ENCODE data around the gene KIF22.
"Not testable (repeated sequence)": the region's sequence is repeated elsewhere in the genome, so short reads cannot be mapped to it uniquely, and the experiment has no call there.

Gene KIF22

DNA sequence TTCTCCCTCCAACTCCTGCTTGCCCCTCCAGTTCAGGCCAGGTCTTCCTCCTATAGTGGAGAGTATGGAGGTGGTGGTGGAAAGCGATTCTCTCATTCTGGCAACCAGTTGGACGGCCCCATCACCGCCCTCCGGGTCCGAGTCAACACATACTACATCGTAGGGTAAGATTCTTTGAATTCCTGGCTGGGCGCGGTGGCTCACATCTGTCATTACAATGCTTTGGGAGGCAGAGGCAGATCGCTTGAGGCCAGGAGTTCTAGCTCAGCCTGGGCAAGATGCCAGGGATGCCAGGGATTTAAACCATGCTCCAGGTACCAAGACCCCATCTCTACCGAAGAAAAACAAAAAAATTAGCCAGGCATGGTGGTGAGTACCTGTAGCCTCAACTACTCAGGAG is 11.1 kb upstream of the KIF22 start:
- Histone ChIP-seq H3K9me3 (ENCODE audit: control insufficient read depth, low read length) (no peaks in the 10 kb centered on the region), H3K27me3 (replicated peaks; ENCODE audit: control insufficient read depth, insufficient read depth, low read length, poor library complexity, severe bottlenecking) (no peaks in the 10 kb centered on the region), H3K27ac (ENCODE audit: insufficient read depth, low read length, poor library complexity, severe bottlenecking) (no peak overlapping the region), H3K36me3 (ENCODE audit: control insufficient read depth, insufficient read depth, low read length) (no peaks in the 10 kb centered on the region), H3K4me1 (ENCODE audit: control insufficient read depth, insufficient read depth, low read length, poor library complexity, severe bottlenecking) (no peaks in the 10 kb centered on the region), H3K4me3 (ENCODE audit: insufficient read depth, low read depth, low read length, poor library complexity, severe bottlenecking) (no peak overlapping the region)
- DNase-seq, result no peak

DNA sequence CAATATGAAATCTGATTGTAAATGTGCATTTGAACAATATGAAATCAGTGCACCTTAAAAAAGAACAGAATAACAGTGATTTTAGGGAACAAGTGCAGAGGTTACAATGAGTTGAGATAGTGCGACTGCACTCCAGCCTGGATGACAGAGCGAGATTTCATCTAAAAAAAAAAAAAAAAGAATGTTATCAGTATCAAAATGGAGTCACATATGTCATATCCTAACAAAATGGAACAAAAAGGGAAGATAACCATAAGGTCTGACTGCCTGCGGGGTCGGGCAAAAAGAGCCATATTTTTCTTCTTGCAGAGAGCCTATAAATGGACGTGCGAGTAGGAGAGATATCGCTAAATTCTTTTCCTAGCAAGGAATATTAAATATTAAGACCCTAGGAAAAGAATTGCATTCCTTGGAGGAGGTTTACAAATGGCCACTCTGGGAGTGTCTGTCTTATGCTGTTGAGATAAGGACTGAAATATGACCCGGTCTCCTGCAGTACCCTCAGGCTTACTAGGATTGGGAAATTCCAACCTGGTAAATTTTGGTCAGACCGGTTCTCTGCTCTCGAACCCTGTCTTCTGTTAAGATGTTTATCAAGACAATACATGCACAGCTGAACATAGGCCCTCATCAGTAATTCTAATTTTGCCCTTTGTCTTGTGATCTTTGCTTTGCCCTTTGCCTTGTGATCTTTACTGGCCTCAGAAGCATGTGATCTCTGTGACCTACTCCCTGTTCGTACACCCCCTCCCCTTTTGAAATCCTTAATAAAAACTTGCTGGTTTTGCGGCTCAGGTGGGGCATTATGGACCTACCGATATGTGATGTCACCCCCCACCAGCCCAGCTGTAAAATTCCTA is 7.2 kb upstream of the KIF22 start:
- not testable (repeated sequence) for H3K27ac ChIP-seq (ENCODE audit: insufficient read depth, low read length, poor library complexity, severe bottlenecking); H3K27me3 ChIP-seq (replicated peaks; ENCODE audit: control insufficient read depth, insufficient read depth, low read length, poor library complexity, severe bottlenecking); DNase-seq; H3K4me3 ChIP-seq (ENCODE audit: insufficient read depth, low read depth, low read length, poor library complexity, severe bottlenecking); H3K36me3 ChIP-seq (ENCODE audit: control insufficient read depth, insufficient read depth, low read length); H3K9me3 ChIP-seq (ENCODE audit: control insufficient read depth, low read length); H3K4me1 ChIP-seq (ENCODE audit: control insufficient read depth, insufficient read depth, low read length, poor library complexity, severe bottlenecking)

DNA sequence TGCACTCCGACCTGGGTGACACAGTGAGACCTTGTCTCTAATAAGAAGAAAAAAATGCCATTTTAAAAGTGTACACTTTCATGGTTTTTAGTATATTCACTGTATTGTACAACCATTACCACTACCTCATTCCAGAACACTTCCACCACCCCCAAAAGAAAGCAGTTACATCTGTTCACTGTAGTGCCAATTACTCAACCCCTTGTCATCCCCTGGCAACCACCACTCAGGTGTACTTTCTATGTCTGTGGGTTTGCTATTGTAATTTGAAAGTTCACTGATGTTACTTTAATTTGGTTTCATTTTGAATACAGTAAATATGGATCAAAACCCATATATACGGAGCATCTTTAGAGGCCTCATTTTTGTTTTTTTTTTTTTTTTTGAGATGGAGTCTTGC is 6.4 kb upstream of the KIF22 start:
- H3K36me3 ChIP-seq (ENCODE audit: control insufficient read depth, insufficient read depth, low read length), result no peaks in the 10 kb centered on the region
- H3K9me3 ChIP-seq (ENCODE audit: control insufficient read depth, low read length), result no peaks in the 10 kb centered on the region
- no peaks in the 10 kb centered on the region for H3K27me3 ChIP-seq (replicated peaks; ENCODE audit: control insufficient read depth, insufficient read depth, low read length, poor library complexity, severe bottlenecking)
- H3K4me1 ChIP-seq (ENCODE audit: control insufficient read depth, insufficient read depth, low read length, poor library complexity, severe bottlenecking), result peaks cover 5% of the 10 kb centered on the region
- no peak overlapping the region for H3K27ac ChIP-seq (ENCODE audit: insufficient read depth, low read length, poor library complexity, severe bottlenecking)
- no peak overlapping the region for H3K4me3 ChIP-seq (ENCODE audit: insufficient read depth, low read depth, low read length, poor library complexity, severe bottlenecking)
- DNase-seq, result no peak

DNA sequence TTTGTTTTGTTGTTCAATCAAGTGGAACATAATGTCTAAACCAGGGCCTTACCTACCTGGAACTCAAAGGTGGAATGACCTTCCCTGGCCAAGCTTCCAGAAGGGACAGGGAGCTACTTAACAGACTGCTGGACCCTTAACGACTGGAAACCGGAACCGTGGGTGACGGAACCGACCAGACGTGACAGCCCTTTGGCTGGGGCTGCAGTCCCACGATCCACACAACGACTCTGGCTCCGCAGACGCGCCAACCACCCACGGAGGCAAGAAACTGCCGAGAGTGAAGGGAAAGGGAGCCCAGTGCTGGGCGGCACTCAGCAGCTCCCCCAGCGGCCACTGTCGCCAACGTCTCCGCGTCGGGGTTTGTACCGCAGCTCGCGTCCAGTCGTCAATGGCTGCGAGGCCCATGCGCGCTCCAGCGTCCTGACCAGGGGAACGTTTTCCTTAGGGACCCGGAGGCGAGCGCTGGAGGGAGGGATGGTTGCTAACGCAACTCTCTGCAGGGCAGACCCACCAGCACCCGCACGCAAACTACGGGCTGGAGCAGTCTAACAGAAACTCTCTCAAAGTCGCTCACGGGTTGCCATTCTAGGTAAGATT is 5.5 kb upstream of the KIF22 start:
- peak; percentile 47 to 56 (median 51) for DNase-seq
- no peak overlapping the region for H3K27ac ChIP-seq (ENCODE audit: insufficient read depth, low read length, poor library complexity, severe bottlenecking)
- no peak overlapping the region for H3K4me3 ChIP-seq (ENCODE audit: insufficient read depth, low read depth, low read length, poor library complexity, severe bottlenecking)
- no peaks in the 10 kb centered on the region for H3K36me3 ChIP-seq (ENCODE audit: control insufficient read depth, insufficient read depth, low read length)
- H3K9me3 ChIP-seq (ENCODE audit: control insufficient read depth, low read length), result no peaks in the 10 kb centered on the region
- H3K4me1 ChIP-seq (ENCODE audit: control insufficient read depth, insufficient read depth, low read length, poor library complexity, severe bottlenecking), result peaks cover 10% of the 10 kb centered on the region
- H3K27me3 ChIP-seq (replicated peaks; ENCODE audit: control insufficient read depth, insufficient read depth, low read length, poor library complexity, severe bottlenecking), result no peaks in the 10 kb centered on the region

DNA sequence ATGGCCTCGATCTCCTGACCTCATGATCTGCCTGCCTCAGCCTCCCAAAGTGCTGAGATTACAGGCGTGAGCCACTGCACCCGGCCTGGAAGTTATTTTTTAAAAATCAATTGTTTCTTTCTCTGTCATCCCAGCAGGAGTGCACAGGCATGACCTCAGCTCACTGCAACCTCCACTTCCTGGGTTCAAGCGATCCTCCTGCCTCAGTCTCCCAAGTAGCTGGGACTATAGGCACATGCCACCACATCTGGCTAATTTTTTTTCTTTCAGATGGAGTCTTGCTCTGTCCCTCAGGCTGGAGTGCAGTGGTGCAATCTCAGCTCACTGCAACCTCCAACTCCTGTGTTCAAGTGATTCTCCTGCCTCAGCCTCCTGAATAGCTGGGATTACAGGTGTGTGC is 3.4 kb upstream of the KIF22 start:
- not testable (repeated sequence) for H3K4me3 ChIP-seq (ENCODE audit: insufficient read depth, low read depth, low read length, poor library complexity, severe bottlenecking); H3K9me3 ChIP-seq (ENCODE audit: control insufficient read depth, low read length); H3K36me3 ChIP-seq (ENCODE audit: control insufficient read depth, insufficient read depth, low read length); H3K27me3 ChIP-seq (replicated peaks; ENCODE audit: control insufficient read depth, insufficient read depth, low read length, poor library complexity, severe bottlenecking); H3K27ac ChIP-seq (ENCODE audit: insufficient read depth, low read length, poor library complexity, severe bottlenecking); DNase-seq
- peaks cover 21% of the 10 kb centered on the region for H3K4me1 ChIP-seq (ENCODE audit: control insufficient read depth, insufficient read depth, low read length, poor library complexity, severe bottlenecking)

DNA sequence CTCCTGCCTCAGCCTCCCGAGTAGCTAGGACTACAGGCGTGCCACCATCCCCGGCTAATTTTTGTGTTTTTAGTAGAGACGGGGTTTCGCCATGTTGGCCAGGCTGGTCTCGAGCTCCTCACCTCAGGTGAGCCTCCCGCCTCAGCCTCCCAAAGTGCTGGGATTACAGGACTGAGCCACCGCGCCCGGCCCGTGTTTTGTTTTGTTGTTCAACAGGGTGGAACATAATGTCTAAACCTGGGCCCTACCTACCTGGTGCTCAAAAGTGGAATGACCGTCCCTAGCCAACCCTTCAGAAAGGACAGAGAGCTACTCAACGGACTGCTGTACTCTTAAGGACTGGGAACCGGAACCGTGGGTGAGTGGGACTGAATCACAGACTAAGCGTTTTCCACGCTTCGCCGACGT is 772 bp upstream of the KIF22 start:
- Histone ChIP-seq H3K27ac (ENCODE audit: insufficient read depth, low read length, poor library complexity, severe bottlenecking) (peak overlapping the region; percentile 83), H3K4me1 (ENCODE audit: control insufficient read depth, insufficient read depth, low read length, poor library complexity, severe bottlenecking) (peaks cover 27% of the 10 kb centered on the region), H3K9me3 (ENCODE audit: control insufficient read depth, low read length) (no peaks in the 10 kb centered on the region), H3K27me3 (replicated peaks; ENCODE audit: control insufficient read depth, insufficient read depth, low read length, poor library complexity, severe bottlenecking) (no peaks in the 10 kb centered on the region), H3K4me3 (ENCODE audit: insufficient read depth, low read depth, low read length, poor library complexity, severe bottlenecking) (peak overlapping the region; percentile 49), H3K36me3 (ENCODE audit: control insufficient read depth, insufficient read depth, low read length) (no peaks in the 10 kb centered on the region)
- no peak for DNase-seq

DNA sequence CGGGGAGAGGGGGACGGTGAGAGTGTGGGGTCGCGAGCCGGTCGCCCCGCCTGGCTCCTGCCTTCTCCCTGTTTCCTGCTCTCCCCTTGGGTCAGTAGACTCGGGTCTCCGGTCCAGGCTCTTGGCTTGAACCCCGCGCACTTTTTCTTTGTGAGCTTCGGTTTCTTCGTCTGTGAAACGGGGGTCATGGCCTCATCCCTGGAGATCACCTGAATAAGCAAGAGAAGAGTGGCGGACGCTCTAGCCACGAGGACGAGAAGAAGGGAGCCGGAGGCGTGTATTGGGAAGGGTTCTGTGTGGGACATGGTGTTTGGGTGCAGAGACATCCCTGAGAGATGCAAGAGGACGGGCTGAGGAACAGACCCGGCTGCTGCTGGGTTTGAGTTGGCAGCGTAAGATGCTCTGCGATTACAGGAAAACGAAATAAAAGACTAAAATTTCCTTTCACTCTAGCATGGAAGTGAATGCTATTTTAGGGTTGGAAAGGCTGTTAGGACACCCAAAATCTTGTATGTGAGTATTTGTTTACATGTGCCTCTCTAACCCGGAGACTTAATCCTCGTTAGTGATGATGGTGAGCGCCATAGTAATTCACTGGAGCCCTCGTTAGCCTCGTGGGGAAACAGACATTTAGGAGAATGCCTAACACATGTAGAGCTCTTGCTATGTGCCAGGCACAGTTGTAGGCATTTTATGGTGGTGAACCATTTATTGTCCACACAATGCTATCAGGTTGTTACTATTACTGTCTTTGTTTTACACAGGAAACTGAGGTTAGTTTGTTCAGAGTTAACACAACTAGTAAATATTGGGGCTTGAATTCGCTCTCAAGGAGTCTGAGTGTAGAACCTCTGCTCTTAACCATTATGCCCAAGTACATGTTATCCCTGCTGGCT is 646 bp downstream of the KIF22 start:
- H3K36me3 ChIP-seq (ENCODE audit: control insufficient read depth, insufficient read depth, low read length), result peaks cover under 1% of the 10 kb centered on the region

DNA sequence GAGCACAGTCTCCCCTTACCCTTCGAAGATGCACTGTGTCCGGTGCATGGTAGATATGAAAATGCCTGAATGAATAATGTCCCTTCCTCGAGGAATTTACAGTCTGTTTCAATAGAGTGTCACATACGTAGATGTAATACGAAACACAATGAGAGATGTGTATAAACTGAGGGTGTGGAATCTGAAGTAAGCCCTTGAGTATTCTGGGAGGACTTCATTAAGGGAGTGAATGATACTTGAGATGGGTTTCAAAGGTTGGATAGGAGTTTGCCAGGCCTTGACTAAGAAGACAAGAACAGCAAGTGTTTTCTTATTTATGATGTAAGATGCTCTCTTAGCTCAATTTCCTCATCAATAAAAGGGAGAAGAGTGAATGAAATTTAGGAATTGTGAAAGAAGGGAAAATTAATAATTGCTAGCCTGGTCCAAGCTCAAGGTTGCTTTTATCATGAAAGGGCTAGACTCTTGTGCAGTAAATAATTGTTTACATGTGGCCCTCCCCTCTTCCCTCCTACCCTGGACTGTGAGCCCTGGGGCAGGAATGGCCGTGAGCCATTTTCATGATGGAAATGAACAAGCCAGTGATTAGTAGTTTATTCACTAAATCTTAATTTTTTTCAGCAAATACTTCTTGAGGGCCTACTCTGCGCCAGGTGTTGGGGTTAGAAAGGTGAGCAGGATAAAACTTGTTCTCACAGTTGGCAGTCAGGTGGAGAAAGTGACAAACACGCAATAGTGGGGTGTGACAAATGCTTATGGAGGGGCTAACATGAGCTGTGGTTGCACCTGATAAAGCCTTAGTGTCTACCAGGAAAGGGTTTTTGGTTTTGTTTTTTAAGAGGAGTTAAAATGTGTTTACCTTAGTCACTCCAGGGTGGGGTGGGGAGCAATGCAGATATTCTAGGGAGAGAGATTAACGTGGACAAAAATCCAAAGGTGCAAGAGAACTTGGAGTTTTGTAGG is 1.6 kb downstream of the KIF22 start:
- peak overlapping the region; percentile 97 for H3K4me3 ChIP-seq (ENCODE audit: insufficient read depth, low read depth, low read length, poor library complexity, severe bottlenecking)
- H3K27me3 ChIP-seq (replicated peaks; ENCODE audit: control insufficient read depth, insufficient read depth, low read length, poor library complexity, severe bottlenecking), result no peaks in the 10 kb centered on the region
- peaks cover 10% of the 10 kb centered on the region for H3K36me3 ChIP-seq (ENCODE audit: control insufficient read depth, insufficient read depth, low read length)
- peaks cover 21% of the 10 kb centered on the region for H3K4me1 ChIP-seq (ENCODE audit: control insufficient read depth, insufficient read depth, low read length, poor library complexity, severe bottlenecking)
- peak overlapping the region; percentile 72 for H3K27ac ChIP-seq (ENCODE audit: insufficient read depth, low read length, poor library complexity, severe bottlenecking)
- H3K9me3 ChIP-seq (ENCODE audit: control insufficient read depth, low read length), result no peaks in the 10 kb centered on the region
- no peak for DNase-seq

More for the DNA sequence above, 646 bp downstream of the KIF22 start:
- H3K9me3 ChIP-seq (ENCODE audit: control insufficient read depth, low read length), result no peaks in the 10 kb centered on the region
- H3K4me1 ChIP-seq (ENCODE audit: control insufficient read depth, insufficient read depth, low read length, poor library complexity, severe bottlenecking), result peaks cover 21% of the 10 kb centered on the region
- H3K27ac ChIP-seq (ENCODE audit: insufficient read depth, low read length, poor library complexity, severe bottlenecking), result peak overlapping the region; percentile 72
- DNase-seq, result no peak
- no peaks in the 10 kb centered on the region for H3K27me3 ChIP-seq (replicated peaks; ENCODE audit: control insufficient read depth, insufficient read depth, low read length, poor library complexity, severe bottlenecking)
- H3K4me3 ChIP-seq (ENCODE audit: insufficient read depth, low read depth, low read length, poor library complexity, severe bottlenecking), result peak overlapping the region; percentile 97

DNA sequence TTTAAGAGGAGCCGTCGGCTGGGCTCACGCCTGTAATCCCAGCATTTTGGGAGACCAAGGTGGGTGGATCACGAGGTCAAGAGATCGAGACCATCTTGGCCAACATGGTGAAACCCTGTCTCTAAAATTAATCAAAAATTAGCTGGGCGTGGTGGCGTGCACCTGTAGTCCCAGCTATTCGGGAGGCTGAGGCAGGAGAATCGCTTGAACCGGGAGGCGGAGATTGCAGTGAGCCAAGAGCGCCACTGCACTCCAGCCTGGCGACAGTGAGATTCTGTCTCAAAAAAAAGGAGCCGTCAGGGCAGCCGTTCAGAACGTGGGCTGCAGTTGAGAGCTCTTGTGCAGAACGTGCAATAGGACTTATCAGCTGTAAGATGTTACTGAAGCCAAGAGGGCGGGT is 2.6 kb downstream of the KIF22 start:
- not testable (repeated sequence) for H3K4me3 ChIP-seq (ENCODE audit: insufficient read depth, low read depth, low read length, poor library complexity, severe bottlenecking); DNase-seq; H3K9me3 ChIP-seq (ENCODE audit: control insufficient read depth, low read length); H3K27me3 ChIP-seq (replicated peaks; ENCODE audit: control insufficient read depth, insufficient read depth, low read length, poor library complexity, severe bottlenecking); H3K27ac ChIP-seq (ENCODE audit: insufficient read depth, low read length, poor library complexity, severe bottlenecking)
- Histone ChIP-seq H3K4me1 (ENCODE audit: control insufficient read depth, insufficient read depth, low read length, poor library complexity, severe bottlenecking) (peaks cover 21% of the 10 kb centered on the region), H3K36me3 (ENCODE audit: control insufficient read depth, insufficient read depth, low read length) (peaks cover 20% of the 10 kb centered on the region)

All from effector memory CD4-positive, alpha-beta T cell (primary cell).